ENCODE data around the gene TBL1X.

GRCh38 chrX:9643807-9644206 lies 178.9 kb downstream of the TBL1X start:
- no peak for TF ChIP-seq EP300 (IDR thresholded peaks at IDR 0.05)
- TF ChIP-seq, protein P1, sequence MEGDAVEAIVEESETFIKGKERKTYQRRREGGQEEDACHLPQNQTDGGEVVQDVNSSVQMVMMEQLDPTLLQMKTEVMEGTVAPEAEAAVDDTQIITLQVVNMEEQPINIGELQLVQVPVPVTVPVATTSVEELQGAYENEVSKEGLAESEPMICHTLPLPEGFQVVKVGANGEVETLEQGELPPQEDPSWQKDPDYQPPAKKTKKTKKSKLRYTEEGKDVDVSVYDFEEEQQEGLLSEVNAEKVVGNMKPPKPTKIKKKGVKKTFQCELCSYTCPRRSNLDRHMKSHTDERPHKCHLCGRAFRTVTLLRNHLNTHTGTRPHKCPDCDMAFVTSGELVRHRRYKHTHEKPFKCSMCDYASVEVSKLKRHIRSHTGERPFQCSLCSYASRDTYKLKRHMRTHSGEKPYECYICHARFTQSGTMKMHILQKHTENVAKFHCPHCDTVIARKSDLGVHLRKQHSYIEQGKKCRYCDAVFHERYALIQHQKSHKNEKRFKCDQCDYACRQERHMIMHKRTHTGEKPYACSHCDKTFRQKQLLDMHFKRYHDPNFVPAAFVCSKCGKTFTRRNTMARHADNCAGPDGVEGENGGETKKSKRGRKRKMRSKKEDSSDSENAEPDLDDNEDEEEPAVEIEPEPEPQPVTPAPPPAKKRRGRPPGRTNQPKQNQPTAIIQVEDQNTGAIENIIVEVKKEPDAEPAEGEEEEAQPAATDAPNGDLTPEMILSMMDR (IDR thresholded peaks at IDR 0.05) = no peak
- TF ChIP-seq POLR2A (IDR thresholded peaks at IDR 0.05) = no peak
- TF ChIP-seq POLR2AphosphoS5 (IDR thresholded peaks at IDR 0.05) = no peak
